ENCODE data around the gene RILPL2. TPM values are rescaled to one million over a fixed set of nuclear protein-coding genes. Genes with fewer than 3 reads are reported as not detected.

The RILPL2 gene
- total and polyA plus RNA-seq, 2 of the 13 experiments (the other 11 are each of a cell fraction or from before 2014, with no cell fraction given): 2.7 to 8.1 TPM

GRCh38 chr12:123398550-123399254 lies 37.8 kb downstream of the RILPL2 start:
- no TSS peak for BruUV-seq (replicated peaks)
- TF ChIP-seq E2F1 (CRISPR knock-in tag; IDR thresholded peaks at IDR 0.05): no peak
- TF ChIP-seq RBFOX2 (IDR thresholded peaks at IDR 0.05; ENCODE audit: low read depth, low read length): 0 out of 2 replicates have a peak, but pooled peaks have one; percentile 26
- Histone ChIP-seq H3K79me2 (ENCODE audit: insufficient read depth, low read length) (peaks cover 20% of the 10 kb centered on the region), H3K9me3 (ENCODE audit: low read length) (no peaks in the 10 kb centered on the region), H2AFZ (ENCODE audit: low read length) (no peak overlapping the region), H3K36me3 (replicated peaks in 1 of 2; ENCODE audit: control insufficient read depth in 1 of 2, insufficient read depth in 2 of 2, low read length in 2 of 2) (peaks cover 28 to 63% of the 10 kb centered on the region in 2 experiments), H3K9ac (ENCODE audit: insufficient read depth, low read depth, low read length) (no peak overlapping the region), H4K20me1 (ENCODE audit: insufficient read depth, low read length) (no peaks in the 10 kb centered on the region), H3K4me3 (replicated peaks in 1 of 3; ENCODE audit: insufficient read depth in 1 of 3, low read depth in 2 of 3, low read length in 3 of 3) (no peak overlapping the region), H3K27ac (ENCODE audit: extremely low read length, insufficient read depth, low read length) (no peak overlapping the region), H3K4me2 (ENCODE audit: low read depth, low read length) (no peak overlapping the region), H3K4me1 (ENCODE audit: insufficient read depth, low read length) (no peaks in the 10 kb centered on the region), H3K27me3 (ENCODE audit: control insufficient read depth in 1 of 2, insufficient read depth in 2 of 2, low read length in 2 of 2) (no peaks in the 10 kb centered on the region)
- in situ Hi-C loops (cut with HindIII; ENCODE audit: extremely low pct_ligation_motif_present, low pct_unique_long_range_greater_than_20kb) (no loop called here), intact Hi-C loops (cut with micrococcal nuclease; ENCODE audit: unreplicated experiment) (no loop called here)
- no peak for DNase-seq (ENCODE audit: low spot score)
- ChIA-PET CTCF (ENCODE audit: low intra/inter-chr PET ratio, low total read pairs) (no interaction called here), POLR2A (interaction anchor here (1.4 kb wide), 1 partner anchor 15 kb away, joined by 3 read pairs; the partner anchor contains the start of gene KMT5A)
- no peak for ATAC-seq
- FAIRE-seq: no peak
- 99% methylated on average over 10 of the region's 14 CpGs for WGBS (ENCODE audit: low lambda C conversion rate)

- 96% methylated on average over 10 of the region's 10 CpGs for WGBS (ENCODE audit: low lambda C conversion rate)
- H3K27ac ChIP-seq (ENCODE audit: extremely low read length, insufficient read depth, low read length): no peak overlapping the region
- DNase-seq (ENCODE audit: low spot score) (no peak), ATAC-seq (no peak), FAIRE-seq (no peak)
- H3K27me3 ChIP-seq (ENCODE audit: control insufficient read depth in 1 of 2, insufficient read depth in 2 of 2, low read length in 2 of 2): no peaks in the 10 kb centered on the region
- in situ Hi-C loops (cut with HindIII; ENCODE audit: extremely low pct_ligation_motif_present, low pct_unique_long_range_greater_than_20kb) (no loop called here), intact Hi-C loops (cut with micrococcal nuclease; ENCODE audit: unreplicated experiment) (no loop called here)
- H3K4me2 ChIP-seq (ENCODE audit: low read depth, low read length): no peak overlapping the region
- H4K20me1 ChIP-seq (ENCODE audit: insufficient read depth, low read length): no peaks in the 10 kb centered on the region
- no peak overlapping the region for H3K9ac ChIP-seq (ENCODE audit: insufficient read depth, low read depth, low read length)
- no TSS peak for BruUV-seq (replicated peaks)
- H2AFZ ChIP-seq (ENCODE audit: low read length): no peak overlapping the region
- no peaks in the 10 kb centered on the region for H3K4me1 ChIP-seq (ENCODE audit: insufficient read depth, low read length)
- H3K36me3 ChIP-seq (replicated peaks in 1 of 2; ENCODE audit: control insufficient read depth in 1 of 2, insufficient read depth in 2 of 2, low read length in 2 of 2): peaks cover 27 to 63% of the 10 kb centered on the region in 2 experiments
- POLR2A ChIA-PET: interaction anchor here (1.4 kb wide), 1 partner anchor 14 kb away, joined by 3 read pairs; the partner anchor contains the start of gene KMT5A
- no peak overlapping the region for H3K4me3 ChIP-seq (replicated peaks in 1 of 3; ENCODE audit: insufficient read depth in 1 of 3, low read depth in 2 of 3, low read length in 3 of 3)
- peaks cover 22% of the 10 kb centered on the region for H3K79me2 ChIP-seq (ENCODE audit: insufficient read depth, low read length)
- no peaks in the 10 kb centered on the region for H3K9me3 ChIP-seq (ENCODE audit: low read length)
- CTCF ChIA-PET (ENCODE audit: low intra/inter-chr PET ratio, low total read pairs): no interaction called here
- TF ChIP-seq HOXD1 (CRISPR knock-in tag; IDR thresholded peaks at IDR 0.05): no peak
- TF ChIP-seq ZNF512 (CRISPR knock-in tag; IDR thresholded peaks at IDR 0.05): no peak
- no peak for TF ChIP-seq E2F2 (CRISPR knock-in tag; IDR thresholded peaks at IDR 0.05; ENCODE audit: borderline replicate concordance)
- no peak for TF ChIP-seq NR0B2 (CRISPR knock-in tag; IDR thresholded peaks at IDR 0.05)
- TF ChIP-seq CREB1 (IDR thresholded peaks at IDR 0.05): no peak
- no peak for TF ChIP-seq CREB1 (CRISPR knock-in tag; IDR thresholded peaks at IDR 0.05)
- no peak for TF ChIP-seq ZNF337 (CRISPR knock-in tag; IDR thresholded peaks at IDR 0.05; ENCODE audit: borderline replicate concordance, low read depth)
- TF ChIP-seq IRF1 (CRISPR knock-in tag; IDR thresholded peaks at IDR 0.05; ENCODE audit: low read depth): no peak
- no peak for TF ChIP-seq ZNF230 (CRISPR knock-in tag; IDR thresholded peaks at IDR 0.05)
These were observed 38.3 kb downstream of the RILPL2 start for GRCh38 chr12:123398177-123398549.

Measured in HepG2 (cell line).